Vagina (tissue), 2 donors: ENCODE measurements around the gene TUBB. TPM values are rescaled to one million over a fixed set of nuclear protein-coding genes. Genes with fewer than 3 reads are reported as not detected.
A peak's percentile ranks its signal among the peaks of the same experiment; 100 is the strongest.

ENCODE experiments used
- DNase-seq, 2 donors: peaks; one replicate each; pipeline ENCODE4 v3.0.0-alpha.2; 2017; ENCODE audit errors: extremely low spot score in 2 of 2
- H3K27ac ChIP-seq: fragments of 200-600 bp; sonication (generic); one replicate; pipeline ENCODE4 v1.5.1; 2019
- H3K27me3 ChIP-seq: fragments of 200-600 bp; sonication (generic); one replicate; pipeline ENCODE4 v1.5.1; 2019
- H3K36me3 ChIP-seq, 2 donors: fragments of 200-600 bp; sonication (generic); one replicate each; pipeline ENCODE4 v1.5.1; 2017 to 2019
- H3K4me1 ChIP-seq: fragments of 200-600 bp; sonication (generic); one replicate; pipeline ENCODE4 v1.5.1; 2019
- H3K4me3 ChIP-seq, 2 donors: fragments of 200-600 bp; sonication (generic); 1 replicate in 1 of 2; 2 replicates in 1 of 2; pipeline ENCODE4 v1.5.1; 2016 to 2019
- H3K9me3 ChIP-seq: fragments of 200-600 bp; sonication (generic); one replicate; pipeline ENCODE4 v1.5.1; 2019
- CTCF ChIP-seq, 3 experiments: fragments of 450-650 bp in 2 of 3; fragments of 200-600 bp in 1 of 3; sonication (generic) in 1 of 3; IDR thresholded peaks; one replicate each; pipeline ENCODE4 v1.5.1; 2017 to 2019; ENCODE audit warnings: antibody characterized with exemption in 3 of 3, mild to moderate bottlenecking in 2 of 3, moderate library complexity in 2 of 3
- POLR2A ChIP-seq, 2 donors: fragments of 450-650 bp; IDR thresholded peaks; one replicate each; pipeline ENCODE4 v1.6.1; 2017; ENCODE audit warnings: antibody characterized with exemption in 2 of 2, mild to moderate bottlenecking in 2 of 2, moderate library complexity in 2 of 2
- POLR2AphosphoS5 ChIP-seq, 2 donors: sonication (generic); formaldehyde crosslinking; IDR thresholded peaks; one replicate each; pipeline ENCODE4 v1.9.0; 2017; ENCODE audit warnings: antibody characterized with exemption in 2 of 2, mild to moderate bottlenecking in 2 of 2, low read depth in 1 of 2; ENCODE audit not compliant: insufficient read depth in 1 of 2
- intact Hi-C: fragments of 100-400 bp; cut with DNase I; formaldehyde crosslinking; loops from one replicate; pipeline ENCODE4 v1.15.1; 2023
- total RNA-seq: library from RNA; depleted of rRNA; stranded (reverse); fragments of >200 nt; gene quantifications from one replicate; pipeline ENCODE4 v1.2.3, GENCODE V29; 2016

The TUBB gene
- total RNA-seq, 1 donor from 2014 or later, result 293 TPM

GRCh38 chr6:30727920-30728553 is 7.9 kb downstream of the TUBB start:
- TF ChIP-seq CTCF (IDR thresholded peaks at IDR 0.05), result no peak
- H3K36me3 ChIP-seq, result peaks cover 0 to 86% of the 10 kb centered on the region in 2 donors
- peaks cover 43% of the 10 kb centered on the region for H3K4me1 ChIP-seq
- no peak overlapping the region for H3K4me3 ChIP-seq
- no peaks in the 10 kb centered on the region for H3K9me3 ChIP-seq
- H3K27me3 ChIP-seq, result no peaks in the 10 kb centered on the region
- H3K27ac ChIP-seq, result no peak overlapping the region
- intact Hi-C loops, result no loop called here
- DNase-seq, result no peak

GRCh38 chr6:30730601-30731435 is 10.7 kb downstream of the TUBB start:
- peaks cover 0 to 92% of the 10 kb centered on the region in 2 donors for H3K36me3 ChIP-seq
- no peak for DNase-seq
- H3K4me3 ChIP-seq, result no peak overlapping the region
- H3K27me3 ChIP-seq, result no peaks in the 10 kb centered on the region
- H3K4me1 ChIP-seq, result peaks cover 15% of the 10 kb centered on the region
- intact Hi-C loops, result no loop called here
- TF ChIP-seq POLR2A (IDR thresholded peaks at IDR 0.05) (no peak), POLR2AphosphoS5 (IDR thresholded peaks at IDR 0.05; ENCODE audit: insufficient read depth in 1 of 2, low read depth in 1 of 2) (peak; percentile 39 to 62), CTCF (IDR thresholded peaks at IDR 0.05) (peak; percentile 30 to 50 (median 45))
- no peaks in the 10 kb centered on the region for H3K9me3 ChIP-seq
- H3K27ac ChIP-seq, result peak overlapping the region; percentile 56

- intact Hi-C loops, result no loop called here
- Histone ChIP-seq H3K27ac (no peak overlapping the region), H3K9me3 (no peaks in the 10 kb centered on the region), H3K4me3 (no peak overlapping the region), H3K36me3 (peaks cover 0 to 93% of the 10 kb centered on the region in 2 donors), H3K27me3 (no peaks in the 10 kb centered on the region), H3K4me1 (peaks cover 18% of the 10 kb centered on the region)
- TF ChIP-seq POLR2A (IDR thresholded peaks at IDR 0.05), result no peak
- TF ChIP-seq POLR2AphosphoS5 (IDR thresholded peaks at IDR 0.05; ENCODE audit: insufficient read depth in 1 of 2, low read depth in 1 of 2), result no peak
- no peak for TF ChIP-seq CTCF (IDR thresholded peaks at IDR 0.05)
- no peak for DNase-seq
Observed at GRCh38 chr6:30732237-30732943, 12.2 kb downstream of the TUBB start.

- Histone ChIP-seq H3K4me1 (peaks cover 46% of the 10 kb centered on the region), H3K36me3 (peaks cover 0 to 87% of the 10 kb centered on the region in 2 donors), H3K4me3 (no peak overlapping the region), H3K9me3 (no peaks in the 10 kb centered on the region), H3K27ac (no peak overlapping the region), H3K27me3 (no peaks in the 10 kb centered on the region)
- no peak for DNase-seq
- intact Hi-C loops, result no loop called here
- TF ChIP-seq POLR2AphosphoS5 (IDR thresholded peaks at IDR 0.05; ENCODE audit: insufficient read depth in 1 of 2, low read depth in 1 of 2), result no peak
- no peak for TF ChIP-seq CTCF (IDR thresholded peaks at IDR 0.05)
- no peak for TF ChIP-seq POLR2A (IDR thresholded peaks at IDR 0.05)
Observed at GRCh38 chr6:30735668-30736314, 15.6 kb downstream of the TUBB start.
